HG03025 (cell line): ENCODE results near the gene JMY.
"Not testable (repeated sequence)": the region's sequence is repeated elsewhere in the genome, so short reads cannot be mapped to it uniquely, and the experiment has no call there.

ENCODE experiments used
- ATAC-seq: cut with Tn5 transposase; IDR thresholded peaks from one replicate; pipeline ENCODE4 v1.9.1; 2021; ENCODE audit warnings: mild to moderate bottlenecking, moderate library complexity; ENCODE audit not compliant: unreplicated experiment, low FRiP score

JMY gene

DNA sequence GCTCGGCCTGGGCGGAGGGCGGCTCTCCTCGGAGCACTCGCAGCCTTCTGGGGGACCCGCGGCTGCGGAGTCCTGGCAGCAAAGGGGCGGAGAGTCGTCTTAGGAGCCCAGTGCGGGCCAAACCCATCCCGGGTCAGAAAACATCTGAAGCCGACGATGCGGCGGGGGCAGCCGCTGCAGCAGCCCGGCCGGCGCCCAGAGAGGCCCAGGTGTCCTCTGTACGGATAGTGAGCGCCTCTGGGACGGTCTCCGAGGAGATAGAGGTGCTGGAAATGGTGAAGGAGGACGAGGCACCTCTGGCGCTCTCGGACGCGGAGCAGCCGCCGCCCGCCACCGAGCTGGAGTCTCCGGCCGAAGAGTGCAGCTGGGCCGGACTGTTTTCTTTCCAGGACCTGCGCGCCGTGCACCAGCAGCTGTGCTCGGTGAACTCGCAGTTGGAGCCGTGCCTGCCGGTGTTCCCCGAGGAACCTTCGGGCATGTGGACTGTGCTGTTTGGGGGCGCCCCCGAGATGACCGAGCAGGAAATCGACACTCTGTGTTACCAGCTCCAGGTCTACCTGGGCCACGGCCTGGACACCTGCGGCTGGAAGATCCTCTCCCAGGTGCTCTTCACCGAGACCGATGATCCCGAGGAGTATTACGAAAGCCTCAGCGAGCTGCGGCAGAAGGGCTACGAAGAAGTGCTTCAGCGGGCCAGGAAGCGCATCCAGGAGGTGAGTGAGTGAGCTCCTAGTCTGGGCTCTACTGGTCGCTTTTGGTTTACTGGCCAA, 1.2 kb downstream of the JMY start:
- peak; percentile 19 for ATAC-seq

- ATAC-seq, result peak; percentile 1
These were observed 2.0 kb downstream of the JMY start for GRCh38 chr5:79237740-79238560.

- ATAC-seq, result no peak
These were observed 4.6 kb downstream of the JMY start for GRCh38 chr5:79240561-79240960.

- no peak for ATAC-seq
These were observed 5.6 kb downstream of the JMY start for GRCh38 chr5:79241535-79241979.

- ATAC-seq, result no peak
These were observed 6.5 kb downstream of the JMY start for GRCh38 chr5:79242242-79243039.

- no peak for ATAC-seq
These were observed 7.3 kb downstream of the JMY start for GRCh38 chr5:79243224-79243623.

GRCh38 chr5:79254067-79254466, 18.1 kb downstream of the JMY start:
- ATAC-seq, result not testable (repeated sequence)

DNA sequence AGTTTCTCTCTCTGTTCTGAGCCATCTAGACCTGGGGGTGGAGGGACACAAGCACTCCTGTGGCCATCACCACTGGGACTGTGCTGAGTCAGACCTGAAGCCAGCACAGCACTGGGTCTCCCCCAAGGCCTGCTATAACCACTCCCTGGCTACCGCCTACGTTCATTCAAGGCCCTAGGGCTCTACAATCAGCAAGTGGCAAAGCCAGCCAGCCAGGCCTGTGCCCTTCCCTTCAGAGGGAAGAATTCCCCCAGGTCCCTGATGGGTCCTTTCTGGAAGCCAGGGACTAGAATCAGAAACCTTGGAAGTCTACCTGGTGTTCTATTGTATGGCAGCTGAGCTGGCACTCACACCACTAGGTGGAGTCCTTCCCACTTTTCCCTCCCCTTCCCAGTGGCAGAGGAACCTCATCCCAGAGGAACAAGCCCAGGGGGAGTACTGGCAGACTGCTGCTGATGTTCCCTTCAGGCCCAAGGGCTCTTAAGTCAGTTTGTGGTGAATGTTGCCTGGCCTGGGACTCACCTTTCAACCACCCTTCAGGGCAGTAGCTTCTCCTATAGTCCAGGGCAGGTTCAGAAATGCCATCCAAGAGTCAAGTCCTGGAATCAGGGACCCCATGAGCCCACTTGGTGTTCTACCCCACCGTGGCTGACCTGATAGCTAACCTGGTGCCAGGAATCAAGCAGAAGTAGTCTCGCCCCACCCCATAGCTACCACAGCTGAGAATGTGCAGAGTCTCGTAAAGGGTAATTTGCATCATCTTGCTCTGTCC, 20.0 kb downstream of the JMY start:
- ATAC-seq, result no peak

DNA sequence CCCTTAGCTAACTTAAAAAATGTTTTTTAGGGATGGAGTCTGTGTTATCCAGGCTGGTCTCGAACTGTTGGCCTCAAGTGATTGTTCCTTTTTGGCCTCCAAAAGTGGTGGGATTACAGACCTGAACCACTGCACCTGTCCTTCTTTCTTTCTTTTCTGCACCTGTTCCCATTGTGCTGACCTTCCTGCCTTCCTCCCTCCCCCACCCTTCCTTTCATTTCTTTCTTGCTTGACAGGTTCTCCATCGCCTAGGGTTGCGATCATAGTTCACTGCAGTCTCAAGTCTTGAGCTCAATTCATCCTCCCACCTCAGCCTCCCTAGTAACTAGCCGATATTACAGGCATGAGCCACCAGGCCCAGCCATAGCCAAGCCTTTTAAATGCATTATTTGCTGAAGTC, 20.6 kb downstream of the JMY start:
- no peak for ATAC-seq

DNA sequence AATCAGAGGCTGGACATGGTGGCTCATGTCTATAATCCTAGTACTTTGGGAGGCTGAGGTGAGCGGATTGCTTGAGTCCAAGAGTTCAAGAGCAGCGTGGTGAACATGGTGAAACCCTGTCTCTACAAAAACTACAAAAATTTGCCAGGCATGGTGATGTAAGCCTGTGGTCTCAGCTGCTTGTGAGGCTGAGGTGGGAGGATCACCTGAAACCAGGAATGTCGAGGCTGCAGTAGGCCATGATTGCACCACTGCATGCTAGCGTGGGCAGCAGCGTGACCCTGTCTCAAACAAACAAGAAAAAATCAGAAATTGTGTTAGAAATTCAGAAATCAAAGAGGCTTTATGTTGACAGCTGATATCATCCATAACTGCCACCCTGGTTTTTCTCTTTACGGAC, 21.4 kb downstream of the JMY start:
- ATAC-seq, result no peak

DNA sequence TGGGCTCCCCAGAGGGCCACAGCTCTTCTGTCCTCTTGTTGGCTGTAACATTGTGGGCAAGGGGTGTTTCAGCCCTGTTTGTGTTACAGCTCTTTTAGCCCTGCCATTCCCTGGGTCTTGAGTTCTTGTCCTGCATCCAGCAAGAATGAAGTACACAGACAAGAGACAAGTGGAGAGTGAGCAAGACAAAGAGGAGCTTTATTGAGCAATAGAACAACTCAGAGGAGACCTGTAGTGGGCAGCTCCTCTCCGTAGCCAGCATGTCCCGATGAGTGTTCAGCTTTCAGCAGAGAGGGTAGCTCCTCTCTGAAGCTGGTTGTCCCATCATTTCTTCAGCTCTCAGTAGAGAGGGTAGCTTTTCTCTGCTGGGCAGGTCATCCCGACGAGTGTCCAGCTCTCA, 22.9 kb downstream of the JMY start:
- no peak for ATAC-seq

GRCh38 chr5:79259383-79259782, 23.5 kb downstream of the JMY start:
- ATAC-seq, result no peak

- no peak for ATAC-seq
These were observed 23.9 kb downstream of the JMY start for GRCh38 chr5:79259810-79260209.

GRCh38 chr5:79261897-79262296, 26.0 kb downstream of the JMY start:
- ATAC-seq, result no peak

GRCh38 chr5:79263290-79263689, 27.4 kb downstream of the JMY start:
- no peak for ATAC-seq

DNA sequence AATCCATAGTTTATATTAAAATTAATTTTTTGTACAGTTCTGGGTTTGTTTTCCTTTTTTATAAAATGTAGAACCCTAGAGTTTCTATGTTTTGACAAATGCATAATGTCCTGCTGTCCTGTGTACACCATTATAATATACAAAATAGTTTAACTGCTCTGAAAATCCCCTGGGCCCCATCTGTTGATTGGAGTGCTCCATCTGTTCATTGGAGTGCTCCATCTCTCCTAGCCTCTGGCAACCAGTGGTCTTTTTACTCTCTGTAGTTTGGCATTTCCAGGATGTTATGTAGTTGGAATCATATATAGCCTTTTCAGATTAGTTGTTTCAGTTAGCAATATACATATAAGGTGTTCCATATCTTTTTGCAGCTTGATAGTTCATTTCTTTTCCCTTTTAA, 31.2 kb downstream of the JMY start:
- no peak for ATAC-seq

DNA sequence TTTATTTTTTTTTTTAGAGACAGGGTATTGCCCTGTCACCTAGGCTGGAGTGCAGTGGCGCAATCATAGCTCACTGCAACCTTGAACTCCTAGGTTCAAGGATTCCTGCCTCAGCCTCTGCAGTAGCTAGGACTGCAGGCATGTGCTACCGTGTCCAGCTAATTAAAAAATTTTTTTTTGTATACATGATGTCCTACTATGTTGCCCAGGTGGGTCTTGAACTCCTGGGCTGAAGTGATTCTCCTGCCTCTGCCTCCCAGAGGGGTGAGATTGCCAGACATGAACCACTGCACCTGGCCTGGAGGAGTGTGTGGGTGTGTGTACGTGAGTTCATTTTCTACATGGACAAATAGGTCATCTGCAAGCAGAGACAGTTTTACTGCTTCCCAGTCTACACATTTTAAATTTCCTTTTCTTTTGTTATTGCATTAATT, 33.8 kb downstream of the JMY start:
- no peak for ATAC-seq

GRCh38 chr5:79273341-79273740, 37.4 kb downstream of the JMY start:
- no peak for ATAC-seq

DNA sequence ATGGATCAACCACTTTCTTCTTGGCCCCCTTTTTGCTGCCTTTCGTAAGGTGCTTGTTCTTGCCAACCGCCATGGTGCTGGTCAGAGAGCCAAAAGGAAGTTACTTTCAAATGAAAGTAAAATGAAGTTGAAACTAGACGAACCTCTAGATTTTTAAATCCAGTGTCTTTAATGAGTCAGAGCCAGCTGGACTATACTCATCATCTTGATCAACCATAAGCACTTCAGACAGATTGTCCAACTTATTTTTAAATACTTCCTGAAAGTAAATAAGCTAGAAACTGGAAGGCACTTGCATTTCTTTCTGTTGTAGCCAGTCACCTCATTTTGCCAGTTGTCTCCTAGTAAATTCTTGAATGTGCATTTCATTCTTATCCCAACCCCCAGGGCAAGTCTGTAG, 48.9 kb downstream of the JMY start:
- ATAC-seq, result no peak

- no peak for ATAC-seq
These were observed 49.4 kb downstream of the JMY start for GRCh38 chr5:79285285-79285684.
